IMR-90 (cell line): ENCODE results near the gene KCNAB2. TPM values are rescaled to one million over a fixed set of nuclear protein-coding genes. Genes with fewer than 3 reads are reported as not detected.

ENCODE experiments used
- ATAC-seq: fragments of 200-7000 bp; cut with Tn5 transposase; 2 replicates; pipeline ENCODE4 v1.9.1; 2020; ENCODE audit warnings: low read depth, mild to moderate bottlenecking, moderate library complexity
- BruUV-seq: library from RNA; stranded (reverse); fragments of 400-500 nt; replicated peaks from 2 replicates; lab custom pipeline; 2021; lab: Mats Ljungman, UMichigan
- CTCF ChIA-PET: fragments of 300-600 bp; formaldehyde crosslinking; extraction: SDS; loops from one replicate; lab custom pipeline; 2021; ENCODE audit warnings: antibody characterized with exemption; lab: Yijun Ruan, JAX
- POLR2A ChIA-PET: fragments of 300-600 bp; sonication (Branson Sonifier 250); formaldehyde crosslinking; loops from one replicate; lab custom pipeline; 2022; ENCODE audit warnings: antibody characterized with exemption; ENCODE audit not compliant: unreplicated experiment; lab: Charles Lee
- DNase-seq: peaks from one replicate; pipeline ENCODE4 v3.0.0; 2013
- H2AFZ ChIP-seq: replicated peaks from 2 replicates; pipeline ENCODE3; 2013; ENCODE audit warnings: low read length, mild to moderate bottlenecking; ENCODE audit not compliant: poor library complexity
- H2AK5ac ChIP-seq: 2 replicates; pipeline ENCODE4 v1.6.1; 2013; ENCODE audit warnings: low read depth, low read length, inconsistent platforms
- H2AK9ac ChIP-seq: replicated peaks from 2 replicates; pipeline ENCODE3; 2013; ENCODE audit warnings: mild to moderate bottlenecking, low read depth, low read length, moderate library complexity; ENCODE audit not compliant: poor library complexity
- H2BK120ac ChIP-seq: 2 replicates; pipeline ENCODE4 v1.6.1; 2013; ENCODE audit warnings: low read depth, low read length, inconsistent platforms
- H2BK15ac ChIP-seq: 3 replicates; pipeline ENCODE4 v1.6.1; 2013; ENCODE audit warnings: low read depth, low read length, inconsistent platforms
- H2BK20ac ChIP-seq: 2 replicates; pipeline ENCODE4 v1.6.1; 2013; ENCODE audit warnings: low read depth, mild to moderate bottlenecking, inconsistent platforms, low read length, moderate library complexity
- H2BK5ac ChIP-seq: 2 replicates; pipeline ENCODE4 v1.6.1; 2013; ENCODE audit warnings: mild to moderate bottlenecking, low read depth, low read length, inconsistent platforms; ENCODE audit not compliant: poor library complexity, severe bottlenecking
- H3K14ac ChIP-seq: replicated peaks from 2 replicates; pipeline ENCODE4 v1.6.1; 2013; ENCODE audit warnings: low read depth, low read length, inconsistent platforms
- H3K18ac ChIP-seq: 2 replicates; pipeline ENCODE4 v1.6.1; 2013; ENCODE audit warnings: low read depth, low read length, control low read depth
- H3K23ac ChIP-seq: 2 replicates; pipeline ENCODE4 v1.6.1; 2013; ENCODE audit warnings: low read depth, low read length, inconsistent platforms
- H3K27ac ChIP-seq: 2 replicates; pipeline ENCODE4 v1.5.1; 2013; ENCODE audit warnings: mild to moderate bottlenecking, control low read depth, low read length; ENCODE audit not compliant: insufficient read depth
- H3K27me3 ChIP-seq: 2 replicates; pipeline ENCODE4 v1.6.1; 2013; ENCODE audit warnings: low read length; ENCODE audit not compliant: control insufficient read depth, insufficient read depth
- H3K36me3 ChIP-seq: 2 replicates; pipeline ENCODE4 v1.6.1; 2013; ENCODE audit warnings: low read length, mixed read lengths; ENCODE audit not compliant: control insufficient read depth, insufficient read depth
- H3K4ac ChIP-seq: 2 replicates; pipeline ENCODE4 v1.6.1; 2013; ENCODE audit warnings: low read depth, low read length, inconsistent platforms
- H3K4me1 ChIP-seq: 2 replicates; pipeline ENCODE4 v1.6.1; 2013; ENCODE audit warnings: low read length, mixed read lengths; ENCODE audit not compliant: control insufficient read depth, insufficient read depth
- H3K4me2 ChIP-seq: 2 replicates; pipeline ENCODE4 v1.6.1; 2013; ENCODE audit warnings: low read depth, mild to moderate bottlenecking, control low read depth, low read length, moderate library complexity
- H3K4me3 ChIP-seq: 2 replicates; pipeline ENCODE4 v1.5.1; 2013; ENCODE audit warnings: low read depth, mild to moderate bottlenecking, control low read depth, low read length, moderate library complexity; ENCODE audit not compliant: insufficient read depth
- H3K56ac ChIP-seq: 2 replicates; pipeline ENCODE4 v1.6.1; 2013; ENCODE audit warnings: low read length, inconsistent platforms; ENCODE audit not compliant: insufficient read depth; ENCODE audit errors: extremely low read depth
- H3K79me1 ChIP-seq, 2 experiments: 2 replicates each; pipeline ENCODE4 v1.6.1; 2013; ENCODE audit warnings: low read length in 2 of 2, inconsistent platforms in 1 of 2, low read depth in 1 of 2
- H3K9ac ChIP-seq: 2 replicates; pipeline ENCODE4 v1.6.1; 2013; ENCODE audit warnings: low read depth, low read length, control low read depth
- H3K9me1 ChIP-seq: 2 replicates; pipeline ENCODE4 v1.6.1; 2013; ENCODE audit warnings: low read length, inconsistent platforms; ENCODE audit not compliant: insufficient read depth
- H3K9me3 ChIP-seq: 2 replicates; pipeline ENCODE4 v1.6.1; 2013; ENCODE audit warnings: low read length; ENCODE audit not compliant: control insufficient read depth, insufficient read depth
- H4K20me1 ChIP-seq: 2 replicates; pipeline ENCODE4 v1.6.1; 2013; ENCODE audit warnings: low read length, inconsistent platforms; ENCODE audit not compliant: insufficient read depth
- H4K5ac ChIP-seq: 2 replicates; pipeline ENCODE4 v1.6.1; 2013; ENCODE audit warnings: mild to moderate bottlenecking, low read depth, low read length, control low read depth
- H4K8ac ChIP-seq, 2 experiments: 2 replicates each; pipeline ENCODE4 v1.6.1; 2013; ENCODE audit warnings: low read depth in 2 of 2, low read length in 2 of 2, control low read depth in 1 of 2, inconsistent platforms in 1 of 2
- H4K91ac ChIP-seq: 2 replicates; pipeline ENCODE4 v1.6.1; 2013; ENCODE audit warnings: low read depth, low read length, inconsistent platforms; ENCODE audit not compliant: insufficient read depth
- BHLHE40 ChIP-seq: fragments of 150-350 bp; IDR thresholded peaks from 2 replicates; pipeline ENCODE4 v1.6.1; 2016; ENCODE audit warnings: mild to moderate bottlenecking, low read depth, low read length
- CEBPB ChIP-seq: IDR thresholded peaks from 2 replicates; pipeline ENCODE4 v1.6.1; 2012; ENCODE audit warnings: low read depth, low read length, improper control_type of control experiment
- CHD1 ChIP-seq: IDR thresholded peaks from 2 replicates; pipeline ENCODE4 v1.6.1; 2012; ENCODE audit warnings: low read depth, low read length, improper control_type of control experiment
- CTCF ChIP-seq: conservative IDR thresholded peaks from 2 replicates; pipeline ENCODE4 v1.5.1; 2012; ENCODE audit warnings: mild to moderate bottlenecking, low read depth, low read length, improper control_type of control experiment
- ELK1 ChIP-seq: fragments of 150-350 bp; IDR thresholded peaks from 2 replicates; pipeline ENCODE4 v1.6.1; 2016; ENCODE audit warnings: low read depth, mild to moderate bottlenecking, low read length, moderate library complexity, borderline replicate concordance
- FOS ChIP-seq: fragments of 150-350 bp; IDR thresholded peaks from 2 replicates; pipeline ENCODE4 v1.6.1; 2016; ENCODE audit warnings: low read depth, low read length
- MAFK ChIP-seq: IDR thresholded peaks from 2 replicates; pipeline ENCODE4 v1.6.1; 2012; ENCODE audit warnings: low read depth, low read length, improper control_type of control experiment
- MAZ ChIP-seq: IDR thresholded peaks from 2 replicates; pipeline ENCODE4 v1.6.1; 2012; ENCODE audit warnings: low read depth, mild to moderate bottlenecking, low read length, improper control_type of control experiment, moderate library complexity, borderline replicate concordance
- MXI1 ChIP-seq: IDR thresholded peaks from 2 replicates; pipeline ENCODE4 v1.6.1; 2012; ENCODE audit warnings: low read depth, mild to moderate bottlenecking, low read length, moderate library complexity, borderline replicate concordance
- NFE2L2 ChIP-seq: fragments of 150-350 bp; IDR thresholded peaks from 2 replicates; pipeline ENCODE4 v1.6.1; 2016; ENCODE audit warnings: low read depth, mild to moderate bottlenecking, low read length
- POLR2A ChIP-seq: IDR thresholded peaks from 2 replicates; pipeline ENCODE4 v1.6.1; 2012; ENCODE audit warnings: mild to moderate bottlenecking, low read depth, low read length
- RAD21 ChIP-seq: IDR thresholded peaks from 2 replicates; pipeline ENCODE4 v1.6.1; 2012; ENCODE audit warnings: low read length, improper control_type of control experiment
- RCOR1 ChIP-seq: IDR thresholded peaks from 2 replicates; pipeline ENCODE4 v1.6.1; 2012; ENCODE audit warnings: mild to moderate bottlenecking, low read length, improper control_type of control experiment; ENCODE audit not compliant: insufficient replicate concordance
- RFX5 ChIP-seq: IDR thresholded peaks from 2 replicates; pipeline ENCODE4 v1.8.0; 2012; ENCODE audit warnings: low read depth, mild to moderate bottlenecking, low read length, moderate library complexity
- SMC3 ChIP-seq: fragments of 150-350 bp; IDR thresholded peaks from 2 replicates; pipeline ENCODE4 v1.6.1; 2016; ENCODE audit warnings: low read depth, mild to moderate bottlenecking, antibody characterized with exemption, low read length, moderate library complexity
- USF2 ChIP-seq: fragments of 150-350 bp; IDR thresholded peaks from 2 replicates; pipeline ENCODE4 v1.6.1; 2017; ENCODE audit warnings: mild to moderate bottlenecking, antibody characterized with exemption, low read length, low read depth
- WGBS, 2 experiments: methylation state at CpG; one replicate each; pipeline versions ENCODE4 v1.1.5 to v1.1.7; 2013; ENCODE audit warnings: missing lambda C conversion rate in 2 of 2; ENCODE audit not compliant: insufficient read length in 1 of 2; ENCODE audit errors: extremely low coverage in 2 of 2; 5-methylcytosine and 5-hydroxymethylcytosine counted together
- dilution Hi-C: fragments of 300-500 bp; cut with HindIII; formaldehyde crosslinking; loops from one replicate; pipeline ENCODE4 v1.14.3; 2018; ENCODE audit warnings: low sequenced_read_pairs; ENCODE audit not compliant: unreplicated experiment
- in situ Hi-C: fragments of 300-500 bp; cut with MboI; formaldehyde crosslinking; loops from 3 replicates; pipeline ENCODE4 v1.14.3; 2019; ENCODE audit warnings: low sequenced_read_pairs, inconsistent platforms, mixed read lengths
- intact Hi-C: fragments of 100-400 bp; cut with micrococcal nuclease; formaldehyde crosslinking; loops from 2 replicates; pipeline ENCODE4 v1.10.0; 2022
- polyA plus RNA-seq, 3 experiments: library from polyadenylated mRNA; depleted of rRNA; stranded (reverse); fragments of >200 nt; gene quantifications; 2 replicates each; pipeline ENCODE4 v1.2.3, GENCODE V29; 2012; ENCODE audit warnings: low replicate concordance in 1 of 3
- total RNA-seq: library from RNA; depleted of rRNA; stranded (reverse); fragments of >200 nt; gene quantifications from 2 replicates; pipeline ENCODE4 v1.2.3, GENCODE V29; 2012

KCNAB2 gene
- total and polyA plus RNA-seq, 2 of the 4 experiments (the other 2 are of a cell fraction) = 1.3 to 4.2 TPM

- Histone ChIP-seq H4K5ac (no peak overlapping the region), H3K4me2 (no peak overlapping the region), H2AK5ac (no peak overlapping the region), H2AK9ac (no peak overlapping the region), H3K36me3 (no peaks in the 10 kb centered on the region), H2BK15ac (no peak overlapping the region), H3K27me3 (peaks cover 2% of the 10 kb centered on the region; the same call in 1 of the 2 replicates), H2BK20ac (no peak overlapping the region), H3K4me1 (no peaks in the 10 kb centered on the region), H2BK120ac (no peak overlapping the region), H3K27ac (no peak overlapping the region), H2BK5ac (no peak overlapping the region), H3K23ac (no peak overlapping the region), H4K20me1 (no peaks in the 10 kb centered on the region), H3K9me1 (no peaks in the 10 kb centered on the region), H2AFZ (no peak overlapping the region), H4K91ac (no peak overlapping the region), H3K4me3 (no peak overlapping the region), H3K4ac (no peak overlapping the region), H4K8ac (no peak overlapping the region), H3K14ac (no peak overlapping the region), H3K9ac (no peak overlapping the region), H3K79me1 (no peaks in the 10 kb centered on the region), H3K56ac (no peak overlapping the region), H3K9me3 (no peaks in the 10 kb centered on the region), H3K18ac (no peak overlapping the region)
- intact Hi-C loops = no loop called here
- CTCF ChIA-PET = no interaction called here
- WGBS, 2 experiments = 80% methylated on average over 2 of the region's 13 CpGs; no CpG with 5 or more reads in 1 of the 2 experiments
- BruUV-seq = no TSS peak
- ATAC-seq (no peak), DNase-seq (no peak)
- dilution Hi-C loops = no loop called here
- TF ChIP-seq RAD21 = no peak
- TF ChIP-seq RCOR1 = no peak
- TF ChIP-seq POLR2A = no peak
- TF ChIP-seq CTCF = no peak
- no peak for TF ChIP-seq BHLHE40
- no peak for TF ChIP-seq MXI1
- TF ChIP-seq MAFK = no peak
- TF ChIP-seq RFX5 = no peak
- no peak for TF ChIP-seq NFE2L2
- no peak for TF ChIP-seq CHD1
- TF ChIP-seq FOS = no peak
- TF ChIP-seq MAZ = no peak
- no peak for TF ChIP-seq USF2
- TF ChIP-seq ELK1 = no peak
- no peak for TF ChIP-seq CEBPB
- TF ChIP-seq SMC3 = no peak
- in situ Hi-C loops = no loop called here
- POLR2A ChIA-PET = no interaction called here
Observed at GRCh38 chr1:6126028-6126427, 80.3 kb downstream of the KCNAB2 start.
